HepG2 (cell line): ENCODE measurements around the gene SLFN12L. TPM values are rescaled to one million over a fixed set of nuclear protein-coding genes. Genes with fewer than 3 reads are reported as not detected.

ENCODE experiments used
- ATAC-seq: fragments of 200-7000 bp; cut with Tn5 transposase; 3 replicates; pipeline ENCODE4 v1.9.1; 2020; ENCODE audit warnings: mild to moderate bottlenecking, moderate library complexity
- BruUV-seq: library from RNA; stranded (reverse); fragments of 400-500 nt; replicated peaks from 2 replicates; lab custom pipeline; 2021; lab: Mats Ljungman, UMichigan
- CTCF ChIA-PET: fragments of 300-600 bp; formaldehyde crosslinking; extraction: SDS; loops from one replicate; lab custom pipeline; 2021; ENCODE audit warnings: low total read pairs, inconsistent platforms, low intra/inter-chr PET ratio; lab: Yijun Ruan, JAX
- POLR2A ChIA-PET: fragments of 350-600 bp; sonication (Branson Sonifier 250); formaldehyde crosslinking; loops from one replicate; lab custom pipeline; 2020; ENCODE audit warnings: antibody characterized with exemption, inconsistent platforms; lab: Yijun Ruan, JAX
- DNase-seq: peaks from one replicate; pipeline ENCODE4 v3.0.0-alpha.2; 2015; ENCODE audit warnings: low spot score
- FAIRE-seq: peaks from 3 replicates; lab custom pipeline; 2011; peaks lifted over from hg19 to GRCh38; lab: Jason Lieb, UNC
- H2AFZ ChIP-seq: one replicate; pipeline ENCODE4 v1.6.1; 2011; ENCODE audit warnings: low read length, inconsistent platforms
- H3K27ac ChIP-seq: fragments of 300-600 bp; 3 replicates; pipeline ENCODE4 v1.8.0; 2011; ENCODE audit warnings: mixed run types, mild to moderate bottlenecking, mixed read lengths, low read length, inconsistent platforms; ENCODE audit not compliant: insufficient read depth; ENCODE audit errors: extremely low read length
- H3K27me3 ChIP-seq, 2 experiments: fragments of 200-600 bp in 1 of 2; 2 replicates in 1 of 2; 3 replicates in 1 of 2; pipeline versions ENCODE4 v1.6.0 to v1.8.0; 2011; ENCODE audit warnings: low read length in 2 of 2, mild to moderate bottlenecking in 2 of 2, moderate library complexity in 2 of 2, inconsistent platforms in 1 of 2; ENCODE audit not compliant: insufficient read depth in 2 of 2, control insufficient read depth in 1 of 2
- H3K36me3 ChIP-seq, 2 experiments: fragments of 200-600 bp in 1 of 2; replicated peaks in 1 of 2; 2 replicates in 1 of 2; 3 replicates in 1 of 2; pipeline versions ENCODE4 v1.5.1 to v1.8.0; 2011; ENCODE audit warnings: low read length in 2 of 2, inconsistent platforms in 1 of 2; ENCODE audit not compliant: insufficient read depth in 2 of 2, control insufficient read depth in 1 of 2
- H3K4me1 ChIP-seq: 2 replicates; pipeline ENCODE4 v1.5.1; 2012; ENCODE audit warnings: low read length, inconsistent platforms; ENCODE audit not compliant: insufficient read depth
- H3K4me2 ChIP-seq: 2 replicates; pipeline ENCODE4 v1.6.0; 2011; ENCODE audit warnings: low read depth, low read length, inconsistent platforms
- H3K4me3 ChIP-seq, 3 experiments: fragments of 200-600 bp in 1 of 3; sonication (generic), shearing (Covaris generic) in 1 of 3; replicated peaks in 1 of 3; 2 replicates each; pipeline ENCODE4 v1.5.1; 2011 to 2016; ENCODE audit warnings: low read length in 3 of 3, inconsistent platforms in 2 of 3, low read depth in 2 of 3, mild to moderate bottlenecking in 2 of 3, control low read depth in 1 of 3, mixed read lengths in 1 of 3; ENCODE audit not compliant: insufficient read depth in 1 of 3
- H3K79me2 ChIP-seq: one replicate; pipeline ENCODE4 v1.6.1; 2011; ENCODE audit warnings: low read length, inconsistent platforms; ENCODE audit not compliant: insufficient read depth
- H3K9ac ChIP-seq: 2 replicates; pipeline ENCODE4 v1.6.0; 2011; ENCODE audit warnings: mild to moderate bottlenecking, low read depth, low read length, inconsistent platforms; ENCODE audit not compliant: insufficient read depth
- H3K9me3 ChIP-seq: 2 replicates; pipeline ENCODE4 v1.5.1; 2012; ENCODE audit warnings: mild to moderate bottlenecking, low read length
- H4K20me1 ChIP-seq: 2 replicates; pipeline ENCODE4 v1.6.0; 2011; ENCODE audit warnings: inconsistent platforms, mild to moderate bottlenecking, low read length, moderate library complexity; ENCODE audit not compliant: insufficient read depth
- AGO1 ChIP-seq: fragments of 200-400 bp; formaldehyde crosslinking; IDR thresholded peaks from 2 replicates; pipeline ENCODE4 v1.6.1; 2017; ENCODE audit warnings: mild to moderate bottlenecking, low read depth, low read length, moderate library complexity; ENCODE audit not compliant: poor library complexity, severe bottlenecking
- POLR2AphosphoS2 ChIP-seq: IDR thresholded peaks from 2 replicates; pipeline ENCODE4 v1.6.1; 2011; ENCODE audit warnings: low read depth, low read length, improper control_type of control experiment
- ZNF143 ChIP-seq: sonication (generic); formaldehyde crosslinking; IDR thresholded peaks from 2 replicates; pipeline ENCODE4 v1.4.0; 2020; ENCODE audit warnings: missing genetic modification reagents
- WGBS: methylation state at CpG from one replicate; pipeline ENCODE4 v1.1.6; 2017; ENCODE audit warnings: low lambda C conversion rate; 5-methylcytosine and 5-hydroxymethylcytosine counted together
- in situ Hi-C: cut with HindIII; loops from 2 replicates; pipeline ENCODE4 v1.10.0; 2017; ENCODE audit warnings: low pct_unique_long_range_greater_than_20kb; ENCODE audit not compliant: extremely low pct_ligation_motif_present
- intact Hi-C: fragments of 100-400 bp; cut with micrococcal nuclease; formaldehyde crosslinking; loops from one replicate; pipeline ENCODE4 v1.10.0; 2022; ENCODE audit not compliant: unreplicated experiment
- polyA plus RNA-seq, 8 experiments: library from polyadenylated mRNA; depleted of rRNA in 3 of 8; stranded (reverse) in 7 of 8; unstranded in 1 of 8; fragments of >200 nt; fragmentation: Illumina TruSeq in 4 of 8; extraction: Trizol in 4 of 8; gene quantifications; 2 replicates each; pipeline versions ENCODE4 v1.2.1 to v1.2.3, GENCODE V29; 2011 to 2016; ENCODE audit warnings: low read depth in 4 of 8, missing spikeins in 1 of 8, mixed read lengths in 1 of 8; ENCODE audit not compliant: insufficient read depth in 1 of 8
- total RNA-seq, 5 experiments: library from RNA; depleted of rRNA; stranded (reverse); fragments of >200 nt; fragmentation: Illumina TruSeq; extraction: Trizol; gene quantifications; 2 replicates each; pipeline ENCODE4 v1.2.3, GENCODE V29; 2016; ENCODE audit warnings: low read depth in 1 of 5
- TF ChIP-seq, protein P1 (sequence below): sonication (generic); formaldehyde crosslinking; IDR thresholded peaks from 2 replicates; pipeline ENCODE4 v1.4.0; 2020; ENCODE audit warnings: missing genetic modification reagents, low read depth, mild to moderate bottlenecking, borderline replicate concordance

SLFN12L gene
- total and polyA plus RNA-seq, 2 of the 13 experiments (the other 11 are each of a cell fraction or from before 2014, with no cell fraction given), result not detected

- TF ChIP-seq, protein P1, sequence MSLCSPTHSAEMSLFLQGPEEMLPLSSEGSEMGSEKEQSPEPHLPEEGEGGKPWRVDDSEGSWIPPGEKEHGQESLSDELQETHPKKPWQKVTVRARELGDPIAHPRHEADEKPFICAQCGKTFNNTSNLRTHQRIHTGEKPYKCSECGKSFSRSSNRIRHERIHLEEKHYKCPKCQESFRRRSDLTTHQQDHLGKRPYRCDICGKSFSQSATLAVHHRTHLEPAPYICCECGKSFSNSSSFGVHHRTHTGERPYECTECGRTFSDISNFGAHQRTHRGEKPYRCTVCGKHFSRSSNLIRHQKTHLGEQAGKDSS (CRISPR knock-in tag), result no peak
Observed at GRCh38 chr17:35559495-35560210, 22.2 kb upstream of the SLFN12L start (continued).

DNA sequence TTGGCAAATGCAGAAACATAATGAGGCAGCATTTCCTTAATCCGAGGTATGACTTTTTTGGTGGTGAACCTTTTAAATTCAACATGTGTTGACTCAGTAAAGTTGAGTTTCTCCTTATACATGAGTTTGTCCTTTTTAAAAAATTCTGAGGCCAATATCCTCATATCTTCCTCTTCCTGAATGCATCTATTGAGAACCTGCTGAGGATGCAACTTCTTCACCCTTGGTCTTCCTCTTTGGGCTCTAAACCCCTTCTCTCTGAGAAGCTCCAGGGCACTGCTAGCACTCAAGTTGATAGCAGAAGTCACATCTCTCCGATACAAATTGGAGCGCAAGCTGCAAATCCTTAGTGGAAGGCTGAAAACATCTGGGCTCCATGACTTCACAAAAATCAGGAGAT lies 19.9 kb upstream of the SLFN12L start:
- POLR2A ChIA-PET, result no interaction called here
- WGBS, result 20% methylated on average over 3 of the region's 3 CpGs
- Histone ChIP-seq H4K20me1 (no peaks in the 10 kb centered on the region), H3K4me2 (no peak overlapping the region), H3K4me1 (no peaks in the 10 kb centered on the region), H3K27ac (no peak overlapping the region), H3K36me3 (no peaks in the 10 kb centered on the region), H2AFZ (no peak overlapping the region), H3K79me2 (no peaks in the 10 kb centered on the region), H3K27me3 (peaks cover 5 to 9% of the 10 kb centered on the region in 2 experiments; a peak in 2 of 5 replicates), H3K4me3 (no peak overlapping the region), H3K9me3 (no peaks in the 10 kb centered on the region), H3K9ac (no peak overlapping the region)
- in situ Hi-C loops (loop anchor here (10.0 kb wide), 1 partner anchor 187 kb away; no protein-coding TSS in a partner anchor), intact Hi-C loops (loop anchor here (5.0 kb wide), 1 partner anchor 190 kb away; no protein-coding TSS in a partner anchor)
- no peak for TF ChIP-seq POLR2AphosphoS2
- TF ChIP-seq ZNF143 (CRISPR knock-in tag), result no peak
- no peak for TF ChIP-seq AGO1
- no TSS peak for BruUV-seq
- FAIRE-seq, result no peak
- no peak for ATAC-seq
- no peak for DNase-seq
- CTCF ChIA-PET, result no interaction called here
